K562 (cell line): ENCODE data around the gene PTPRG.

ENCODE experiments used
- ATF1 ChIP-seq, 2 experiments: fragments of 450-650 bp in 1 of 2; IDR thresholded peaks; 2 replicates each; pipeline ENCODE4 v1.6.1; 2016; ENCODE audit warnings: missing compliant biosample characterization in 1 of 2, missing genetic modification characterization in 1 of 2
- CHD4 ChIP-seq: fragments of 200-600 bp; sonication (generic); IDR thresholded peaks from 3 replicates; pipeline ENCODE4 v1.6.1; 2012; ENCODE audit warnings: low read depth, mild to moderate bottlenecking, mixed read lengths, low read length, inconsistent platforms; ENCODE audit not compliant: insufficient read depth, insufficient replicate concordance, poor library complexity, severe bottlenecking
- E2F5 ChIP-seq: sonication (generic); formaldehyde crosslinking; IDR thresholded peaks from 2 replicates; pipeline ENCODE4 v1.8.0; 2022; ENCODE audit warnings: mild to moderate bottlenecking, missing genetic modification reagents
- ETV6 ChIP-seq, 3 experiments: fragments of 150-350 bp in 1 of 3; sonication (generic) in 1 of 3; formaldehyde crosslinking in 1 of 3; IDR thresholded peaks; 2 replicates each; pipeline versions ENCODE4 v1.6.1 to v1.8.0; 2014 to 2022; ENCODE audit warnings: borderline replicate concordance in 2 of 3, low read depth in 2 of 3, antibody characterized with exemption in 1 of 3, low read length in 1 of 3, mild to moderate bottlenecking in 1 of 3, missing genetic modification reagents in 1 of 3
- EZH2 ChIP-seq: IDR thresholded peaks from 2 replicates; pipeline ENCODE4 v1.6.1; 2012; ENCODE audit warnings: low read depth, mild to moderate bottlenecking, inconsistent platforms, low read length, borderline replicate concordance
- FOXP4 ChIP-seq: sonication (generic); formaldehyde crosslinking; IDR thresholded peaks from 2 replicates; pipeline ENCODE4 v1.8.0; 2022; ENCODE audit warnings: mild to moderate bottlenecking, missing genetic modification reagents, borderline replicate concordance
- JUND ChIP-seq, 2 experiments: IDR thresholded peaks; 2 replicates in 1 of 2; 3 replicates in 1 of 2; pipeline ENCODE4 v1.6.1; 2011; ENCODE audit warnings: borderline replicate concordance in 2 of 2, low read depth in 2 of 2, low read length in 2 of 2, improper control_type of control experiment in 1 of 2, missing biosample characterization in 1 of 2, missing genetic modification characterization in 1 of 2, missing genetic modification reagents in 1 of 2
- NR3C1 ChIP-seq: sonication (generic); formaldehyde crosslinking; IDR thresholded peaks from 2 replicates; pipeline ENCODE4 v1.8.1; 2022; ENCODE audit warnings: missing genetic modification reagents
- POLR2A ChIP-seq: fragments of 450-650 bp; conservative IDR thresholded peaks from 2 replicates; pipeline ENCODE4 v1.6.1; 2016
- PRPF4 ChIP-seq: fragments of 200-400 bp; formaldehyde crosslinking; IDR thresholded peaks from one replicate; pipeline ENCODE4 v1.6.1; 2017; ENCODE audit warnings: low read length, low read depth, mild to moderate bottlenecking; ENCODE audit not compliant: insufficient read depth, poor library complexity, severe bottlenecking
- ZNF12 ChIP-seq: sonication (generic); formaldehyde crosslinking; IDR thresholded peaks from 2 replicates; pipeline ENCODE4 v1.4.0; 2020; ENCODE audit warnings: mild to moderate bottlenecking, missing genetic modification reagents
- TF ChIP-seq, protein P1 (sequence below), 3 experiments: IDR thresholded peaks in 2 of 3; conservative IDR thresholded peaks in 1 of 3; 2 replicates each; pipeline ENCODE4 v1.5.1; 2011 to 2012; ENCODE audit warnings: low read length in 3 of 3, mild to moderate bottlenecking in 3 of 3, control low read depth in 2 of 3, improper control_type of control experiment in 1 of 3, inconsistent platforms in 1 of 3, low read depth in 1 of 3, mixed read lengths in 1 of 3, moderate library complexity in 1 of 3; ENCODE audit not compliant: insufficient read depth in 2 of 3

DNA sequence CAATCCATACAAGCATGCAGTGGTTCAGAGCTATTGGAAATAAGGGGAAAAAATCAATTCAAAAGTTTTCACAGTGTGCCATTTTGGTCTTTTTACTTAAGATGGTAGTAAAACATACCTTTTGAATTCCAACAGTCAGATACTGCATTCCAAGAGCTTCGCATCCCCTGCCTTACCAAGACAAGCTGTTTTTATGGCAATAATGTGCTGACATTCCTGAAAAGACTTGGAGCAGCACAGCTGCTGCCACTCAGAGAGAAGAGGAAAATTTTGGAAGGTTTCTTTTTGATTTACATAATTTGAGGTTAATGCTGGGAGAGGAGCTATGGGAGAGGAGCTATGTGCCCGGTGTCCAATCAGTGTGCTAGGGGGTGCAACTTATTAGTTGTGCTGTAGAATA, 663.7 kb downstream of the PTPRG start:
- TF ChIP-seq E2F5 (CRISPR knock-in tag) (no peak), NR3C1 (CRISPR knock-in tag) (no peak), POLR2A (no peak), CHD4 (no peak), ZNF12 (CRISPR knock-in tag) (no peak), ETV6 (IDR thresholded peaks at IDR 0.05; ENCODE audit: borderline replicate concordance in 1 of 2, low read depth in 2 of 2, low read length in 1 of 2) (no peak), ETV6 (CRISPR knock-in tag; IDR thresholded peaks at IDR 0.05; ENCODE audit: borderline replicate concordance) (no peak), EZH2 (no peak), PRPF4 (no peak), FOXP4 (CRISPR knock-in tag) (no peak), JUND (IDR thresholded peaks at IDR 0.05; ENCODE audit: borderline replicate concordance, low read depth, low read length) (no peak), JUND (tag; IDR thresholded peaks at IDR 0.05; ENCODE audit: borderline replicate concordance, low read depth, low read length) (no peak), ATF1 (CRISPR knock-in tag; IDR thresholded peaks at IDR 0.05) (no peak), ATF1 (tag; IDR thresholded peaks at IDR 0.05) (no peak)
- TF ChIP-seq, protein P1, sequence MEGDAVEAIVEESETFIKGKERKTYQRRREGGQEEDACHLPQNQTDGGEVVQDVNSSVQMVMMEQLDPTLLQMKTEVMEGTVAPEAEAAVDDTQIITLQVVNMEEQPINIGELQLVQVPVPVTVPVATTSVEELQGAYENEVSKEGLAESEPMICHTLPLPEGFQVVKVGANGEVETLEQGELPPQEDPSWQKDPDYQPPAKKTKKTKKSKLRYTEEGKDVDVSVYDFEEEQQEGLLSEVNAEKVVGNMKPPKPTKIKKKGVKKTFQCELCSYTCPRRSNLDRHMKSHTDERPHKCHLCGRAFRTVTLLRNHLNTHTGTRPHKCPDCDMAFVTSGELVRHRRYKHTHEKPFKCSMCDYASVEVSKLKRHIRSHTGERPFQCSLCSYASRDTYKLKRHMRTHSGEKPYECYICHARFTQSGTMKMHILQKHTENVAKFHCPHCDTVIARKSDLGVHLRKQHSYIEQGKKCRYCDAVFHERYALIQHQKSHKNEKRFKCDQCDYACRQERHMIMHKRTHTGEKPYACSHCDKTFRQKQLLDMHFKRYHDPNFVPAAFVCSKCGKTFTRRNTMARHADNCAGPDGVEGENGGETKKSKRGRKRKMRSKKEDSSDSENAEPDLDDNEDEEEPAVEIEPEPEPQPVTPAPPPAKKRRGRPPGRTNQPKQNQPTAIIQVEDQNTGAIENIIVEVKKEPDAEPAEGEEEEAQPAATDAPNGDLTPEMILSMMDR (IDR thresholded peaks at IDR 0.05 in 2 of 3, conservative IDR thresholded peaks at IDR 0.05 in 1 of 3; ENCODE audit: insufficient read depth in 2 of 3, low read depth in 1 of 3, low read length in 3 of 3): no peak
